GM12801 (cell line): ENCODE data around the gene PCNA.

ENCODE experiments used
- TF ChIP-seq, protein P1 (sequence below): IDR thresholded peaks from one replicate; pipeline ENCODE4 v1.5.1; 2011; ENCODE audit warnings: control low read depth; ENCODE audit not compliant: insufficient read length; ENCODE audit errors: extremely low read depth

Gene PCNA

DNA sequence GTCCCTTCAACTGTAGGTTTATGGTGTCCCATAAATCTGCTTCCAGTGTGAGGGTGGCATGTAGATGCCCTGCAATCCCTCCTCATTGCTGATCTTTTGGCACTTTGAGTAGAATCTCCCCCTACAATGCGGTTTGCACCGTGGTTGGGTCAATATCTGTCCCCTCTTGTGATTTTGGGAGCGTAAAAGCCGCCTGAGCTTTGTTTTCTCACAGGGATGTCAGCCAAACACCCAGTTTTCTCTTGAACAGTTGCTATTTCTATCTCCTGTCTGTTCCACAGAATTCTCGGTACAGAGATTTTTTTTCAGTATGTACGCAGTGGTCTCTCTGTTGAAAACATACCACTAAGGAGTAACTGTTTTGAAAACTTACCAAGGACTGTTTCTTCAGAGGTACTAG is 28.8 kb upstream of the PCNA start:
- TF ChIP-seq, protein P1, sequence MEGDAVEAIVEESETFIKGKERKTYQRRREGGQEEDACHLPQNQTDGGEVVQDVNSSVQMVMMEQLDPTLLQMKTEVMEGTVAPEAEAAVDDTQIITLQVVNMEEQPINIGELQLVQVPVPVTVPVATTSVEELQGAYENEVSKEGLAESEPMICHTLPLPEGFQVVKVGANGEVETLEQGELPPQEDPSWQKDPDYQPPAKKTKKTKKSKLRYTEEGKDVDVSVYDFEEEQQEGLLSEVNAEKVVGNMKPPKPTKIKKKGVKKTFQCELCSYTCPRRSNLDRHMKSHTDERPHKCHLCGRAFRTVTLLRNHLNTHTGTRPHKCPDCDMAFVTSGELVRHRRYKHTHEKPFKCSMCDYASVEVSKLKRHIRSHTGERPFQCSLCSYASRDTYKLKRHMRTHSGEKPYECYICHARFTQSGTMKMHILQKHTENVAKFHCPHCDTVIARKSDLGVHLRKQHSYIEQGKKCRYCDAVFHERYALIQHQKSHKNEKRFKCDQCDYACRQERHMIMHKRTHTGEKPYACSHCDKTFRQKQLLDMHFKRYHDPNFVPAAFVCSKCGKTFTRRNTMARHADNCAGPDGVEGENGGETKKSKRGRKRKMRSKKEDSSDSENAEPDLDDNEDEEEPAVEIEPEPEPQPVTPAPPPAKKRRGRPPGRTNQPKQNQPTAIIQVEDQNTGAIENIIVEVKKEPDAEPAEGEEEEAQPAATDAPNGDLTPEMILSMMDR, result no peak

GRCh38 chr20:5146871-5147592 is 27.3 kb upstream of the PCNA start:
- TF ChIP-seq, protein P1, result no peak

- TF ChIP-seq, protein P1, result no peak
Measured at GRCh38 chr20:5146099-5146668, 26.4 kb upstream of the PCNA start.

DNA sequence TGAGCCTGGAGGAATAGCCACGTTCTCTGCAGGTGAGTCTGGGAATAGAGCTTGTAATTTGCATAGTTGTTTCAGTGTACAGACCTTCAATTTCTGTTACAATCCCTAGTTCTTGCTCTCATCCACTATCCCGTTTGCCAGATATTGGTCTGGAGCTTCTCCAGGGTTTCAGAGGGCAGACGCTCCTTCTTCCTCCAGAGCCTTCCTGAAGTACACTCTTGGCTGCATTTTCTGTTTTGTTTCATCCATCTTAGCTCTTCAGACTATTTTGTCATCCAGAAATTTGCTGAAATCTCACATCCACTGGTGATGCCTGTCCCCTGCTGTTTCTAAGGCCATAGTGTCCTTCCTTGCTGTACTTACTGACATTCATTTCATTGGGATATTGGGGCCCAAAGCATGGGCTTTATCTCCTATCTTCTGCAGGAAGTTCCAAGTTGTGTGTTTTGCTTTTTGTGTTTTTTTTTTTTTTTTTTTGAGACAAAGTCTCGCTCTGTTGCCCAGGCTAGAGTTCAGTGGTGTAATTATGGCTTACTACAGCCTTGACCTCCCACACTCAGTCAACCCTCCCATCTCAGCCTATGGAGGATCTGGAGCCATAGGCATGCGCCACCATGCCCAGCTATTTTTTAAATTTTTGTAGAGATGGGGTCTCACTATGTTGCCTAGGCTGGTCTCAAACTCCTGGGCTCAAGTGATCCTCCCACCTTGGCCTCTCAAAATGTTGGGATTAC is 25.8 kb upstream of the PCNA start:
- TF ChIP-seq, protein P1, result no peak

DNA sequence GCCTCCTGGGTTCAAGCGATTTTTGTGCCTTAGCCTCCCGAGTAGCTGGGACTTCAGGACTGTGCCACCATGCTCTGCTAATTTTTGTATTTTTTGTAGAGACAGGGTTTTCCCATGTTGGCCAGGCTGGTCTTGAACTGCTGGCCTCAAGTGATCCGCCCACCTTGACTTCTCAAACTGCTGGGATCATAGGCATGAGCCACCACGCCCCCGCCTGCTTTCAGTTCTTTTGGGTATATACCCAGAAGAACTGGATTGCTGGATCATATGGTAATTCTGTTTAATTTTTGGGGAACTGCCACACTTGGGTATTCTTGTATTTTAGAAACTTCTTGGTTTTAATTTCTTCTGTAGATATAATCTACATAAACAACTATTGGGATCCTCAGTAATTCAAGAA is 24.1 kb upstream of the PCNA start:
- TF ChIP-seq, protein P1, result no peak

- TF ChIP-seq, protein P1, result no peak
Measured at GRCh38 chr20:5141615-5142014, 21.9 kb upstream of the PCNA start.

- TF ChIP-seq, protein P1, result no peak
Measured at GRCh38 chr20:5140195-5140594, 20.4 kb upstream of the PCNA start.
